ENCODE measurements around the gene CRYGD.

CRYGD gene

GRCh38 chr2:208130712-208131110 lies 6.4 kb upstream of the CRYGD start:
- Histone ChIP-seq H3K9me3 (ENCODE audit: insufficient read depth, low read length, severe bottlenecking) (no peaks in the 10 kb centered on the region), H3K4me3 (ENCODE audit: low read depth in 1 of 2, low read length in 2 of 2) (no peak overlapping the region), H3K4me1 (ENCODE audit: insufficient read depth, low read length) (peaks cover 12% of the 10 kb centered on the region), H3K9ac (ENCODE audit: low read depth, low read length) (no peak overlapping the region), H3K27me3 (ENCODE audit: insufficient read depth, low read length, poor library complexity) (no peaks in the 10 kb centered on the region), H2AFZ (ENCODE audit: low read depth, low read length) (no peak overlapping the region), H4K20me1 (ENCODE audit: insufficient read depth, low read length) (no peaks in the 10 kb centered on the region), H3K4me2 (ENCODE audit: insufficient read depth, low read length) (no peak overlapping the region), H3K27ac (ENCODE audit: low read length) (no peak overlapping the region), H3K79me2 (ENCODE audit: insufficient read depth, low read length) (no peaks in the 10 kb centered on the region), H3K36me3 (ENCODE audit: insufficient read depth, low read length) (no peaks in the 10 kb centered on the region)
- TF ChIP-seq EZH2 (IDR thresholded peaks at IDR 0.05; ENCODE audit: borderline replicate concordance, low read depth, low read length, severe bottlenecking) (no peak), CTCF (IDR thresholded peaks at IDR 0.05; ENCODE audit: borderline replicate concordance, extremely low read depth, low read length, poor library complexity, severe bottlenecking) (no peak)
- no peak for ATAC-seq (ENCODE audit: insufficient read depth, low read depth)
- DNase-seq = no peak

GRCh38 chr2:208129744-208130711 lies 5.7 kb upstream of the CRYGD start, which contains the start of gene CRYGC:
TSS of gene CRYGC (minus strand) at chr2:208129828. CDS start at chr2:208129792, 36 bp downstream.
- no peaks in the 10 kb centered on the region for H3K27me3 ChIP-seq (ENCODE audit: insufficient read depth, low read length, poor library complexity)
- ATAC-seq (ENCODE audit: insufficient read depth, low read depth) (no peak), DNase-seq (no peak)
- no peak within 1 kb of the TSS for H3K9ac ChIP-seq (ENCODE audit: low read depth, low read length)
- H3K4me2 ChIP-seq (ENCODE audit: insufficient read depth, low read length) = no peak within 1 kb of the TSS
- peaks cover 5% of the 10 kb centered on the region for H3K4me1 ChIP-seq (ENCODE audit: insufficient read depth, low read length)
- no peaks in the 10 kb centered on the region for H3K36me3 ChIP-seq (ENCODE audit: insufficient read depth, low read length)
- H4K20me1 ChIP-seq (ENCODE audit: insufficient read depth, low read length) = no peaks in the 10 kb centered on the region
- H3K4me3 ChIP-seq (ENCODE audit: low read depth in 1 of 2, low read length in 2 of 2) = no peak within 1 kb of the TSS
- no peak within 1 kb of the TSS for H2AFZ ChIP-seq (ENCODE audit: low read depth, low read length)
- no peaks in the 10 kb centered on the region for H3K9me3 ChIP-seq (ENCODE audit: insufficient read depth, low read length, severe bottlenecking)
- TF ChIP-seq CTCF (IDR thresholded peaks at IDR 0.05; ENCODE audit: borderline replicate concordance, extremely low read depth, low read length, poor library complexity, severe bottlenecking) (no peak), EZH2 (IDR thresholded peaks at IDR 0.05; ENCODE audit: borderline replicate concordance, low read depth, low read length, severe bottlenecking) (no peak)
- no peaks in the 10 kb centered on the region for H3K79me2 ChIP-seq (ENCODE audit: insufficient read depth, low read length)
- H3K27ac ChIP-seq (ENCODE audit: low read length) = no peak within 1 kb of the TSS

GRCh38 chr2:208128136-208128535 lies 3.8 kb upstream of the CRYGD start:
- no peaks in the 10 kb centered on the region for H3K9me3 ChIP-seq (ENCODE audit: insufficient read depth, low read length, severe bottlenecking)
- TF ChIP-seq CTCF (IDR thresholded peaks at IDR 0.05; ENCODE audit: borderline replicate concordance, extremely low read depth, low read length, poor library complexity, severe bottlenecking) = no peak
- H3K4me3 ChIP-seq (ENCODE audit: low read depth in 1 of 2, low read length in 2 of 2) = no peak overlapping the region
- no peaks in the 10 kb centered on the region for H3K27me3 ChIP-seq (ENCODE audit: insufficient read depth, low read length, poor library complexity)
- ATAC-seq (ENCODE audit: insufficient read depth, low read depth) (no peak), DNase-seq (no peak)
- no peak overlapping the region for H3K27ac ChIP-seq (ENCODE audit: low read length)
- H3K4me2 ChIP-seq (ENCODE audit: insufficient read depth, low read length) = no peak overlapping the region
- no peak overlapping the region for H3K9ac ChIP-seq (ENCODE audit: low read depth, low read length)
- no peaks in the 10 kb centered on the region for H3K36me3 ChIP-seq (ENCODE audit: insufficient read depth, low read length)
- H4K20me1 ChIP-seq (ENCODE audit: insufficient read depth, low read length) = no peaks in the 10 kb centered on the region
- H3K4me1 ChIP-seq (ENCODE audit: insufficient read depth, low read length) = no peaks in the 10 kb centered on the region
- H2AFZ ChIP-seq (ENCODE audit: low read depth, low read length) = no peak overlapping the region
- H3K79me2 ChIP-seq (ENCODE audit: insufficient read depth, low read length) = no peaks in the 10 kb centered on the region

Data from DND-41 (cell line).